HS-27A (cell line): ENCODE measurements around the gene SCO2.

Source experiments
- DNase-seq: peaks from one replicate; pipeline ENCODE4 v3.0.0-alpha.2; 2012; ENCODE audit warnings: low read depth, missing footprints

The SCO2 gene

GRCh38 chr22:50525104-50525857 lies at the start of gene SCO2:
TSS of gene SCO2 (minus strand) at chr22:50525598. CDS start at chr22:50524411, 1,187 bp downstream.
- DNase-seq = peak; percentile 79

GRCh38 chr22:50574383-50574755 lies 49.0 kb upstream of the SCO2 start:
- no peak for DNase-seq

GRCh38 chr22:50573491-50574382 lies 48.3 kb upstream of the SCO2 start:
- DNase-seq = no peak

- DNase-seq = no peak
Observed at GRCh38 chr22:50572965-50573364, 47.6 kb upstream of the SCO2 start.

GRCh38 chr22:50571264-50572175 lies 46.1 kb upstream of the SCO2 start:
- no peak for DNase-seq

- no peak for DNase-seq
Observed at GRCh38 chr22:50570861-50571260, 45.5 kb upstream of the SCO2 start.

- DNase-seq = no peak
Observed at GRCh38 chr22:50569896-50570535, 44.6 kb upstream of the SCO2 start.

GRCh38 chr22:50569041-50569459 lies 43.7 kb upstream of the SCO2 start:
- no peak for DNase-seq

GRCh38 chr22:50568626-50569025 lies 43.2 kb upstream of the SCO2 start:
- no peak for DNase-seq

- no peak for DNase-seq
Observed at GRCh38 chr22:50567721-50568252, 42.4 kb upstream of the SCO2 start.

GRCh38 chr22:50564289-50564688 lies 38.9 kb upstream of the SCO2 start:
- no peak for DNase-seq

- no peak for DNase-seq
Observed at GRCh38 chr22:50563413-50564160, 38.2 kb upstream of the SCO2 start.

GRCh38 chr22:50562523-50563412 lies 37.4 kb upstream of the SCO2 start, which contains the start of gene SYCE3:
TSS of gene SYCE3 (minus strand) at chr22:50562919. CDS start at chr22:50556405, 6,514 bp downstream.
- DNase-seq = peak; percentile 77

GRCh38 chr22:50561401-50562358 lies 36.3 kb upstream of the SCO2 start:
- DNase-seq = no peak

- DNase-seq = no peak
Observed at GRCh38 chr22:50560034-50560433, 34.6 kb upstream of the SCO2 start.

- no peak for DNase-seq
Observed at GRCh38 chr22:50556703-50557102, 31.3 kb upstream of the SCO2 start.

GRCh38 chr22:50553310-50553709 lies 27.9 kb upstream of the SCO2 start:
- no peak for DNase-seq

- no peak for DNase-seq
Observed at GRCh38 chr22:50551160-50551752, 25.9 kb upstream of the SCO2 start.
